HG03575 (cell line): ENCODE measurements around the gene IRX2.

Experiments used
- ATAC-seq: cut with Tn5 transposase; IDR thresholded peaks from one replicate; pipeline ENCODE4 v1.9.1; 2021; ENCODE audit not compliant: unreplicated experiment, insufficient number of reproducible peaks, low FRiP score; ENCODE audit errors: extremely low read depth

The IRX2 gene

DNA sequence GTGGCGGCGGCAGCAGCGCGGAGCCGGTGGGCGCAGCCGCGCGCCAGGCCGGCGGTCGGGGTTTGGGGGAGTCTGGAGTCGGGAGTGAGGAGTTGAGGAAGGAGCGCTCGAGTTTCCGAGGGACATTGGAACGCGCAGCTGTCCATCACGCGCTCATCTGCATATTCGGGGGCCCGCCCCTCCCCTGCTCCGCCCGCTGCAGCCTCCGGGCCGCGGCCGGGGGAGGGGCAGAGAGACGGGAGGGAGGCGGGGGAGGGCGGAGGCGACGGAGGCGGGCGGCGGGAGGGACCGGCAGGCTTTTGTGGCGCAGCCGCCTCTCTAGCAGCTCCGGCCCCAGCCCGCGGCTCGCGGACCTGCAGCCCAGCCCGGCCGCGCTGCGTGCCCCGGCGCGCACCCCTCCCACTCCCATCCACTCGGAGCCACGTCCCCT lies at the start of gene IRX2:
Gene IRX2 (minus strand): TSS at position 86 of the 430 bp plus-strand sequence. CDS start 264 bp downstream, outside the sequence.
- no peak for ATAC-seq

DNA sequence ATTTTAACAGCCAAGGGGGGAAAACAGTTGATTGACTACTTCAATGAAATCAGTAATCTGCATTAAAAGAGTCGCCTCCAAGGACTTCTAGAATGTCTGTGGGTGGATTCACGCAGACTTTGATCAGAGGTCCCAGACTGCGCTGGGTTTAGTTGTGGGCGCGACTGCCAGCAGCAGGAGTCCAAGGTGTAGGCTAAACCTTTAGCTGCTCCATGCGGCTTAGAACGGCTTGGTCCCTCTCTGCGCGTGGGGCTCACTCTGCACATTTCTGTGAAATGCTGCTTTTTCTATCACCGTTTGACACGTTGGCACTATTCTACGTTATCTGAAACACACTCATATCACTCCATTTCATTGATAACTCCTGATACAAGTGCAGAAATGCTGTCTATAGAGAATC lies 48.6 kb upstream of the IRX2 start:
- ATAC-seq: no peak

DNA sequence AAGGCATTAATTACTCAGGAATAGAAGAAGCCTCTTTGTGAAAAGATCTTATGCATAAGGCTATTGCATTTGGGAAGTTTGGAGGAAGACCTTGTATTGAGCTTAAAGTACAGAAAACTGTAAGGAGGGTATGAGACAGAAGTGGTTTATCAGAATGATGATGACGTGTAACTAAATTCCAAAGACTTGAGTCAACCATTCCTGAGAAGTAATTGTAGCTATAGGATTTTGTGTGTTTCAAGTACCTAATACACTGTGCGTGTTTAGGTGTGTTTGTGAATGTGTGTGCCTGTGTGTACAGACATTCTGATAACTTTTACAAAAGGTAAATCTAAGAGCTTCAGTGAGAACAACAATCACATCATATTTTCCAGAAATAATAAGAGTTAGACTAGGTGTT lies 46.5 kb upstream of the IRX2 start:
- no peak for ATAC-seq

- ATAC-seq: no peak
These were observed 45.7 kb upstream of the IRX2 start for GRCh38 chr5:2797160-2797559.

GRCh38 chr5:2783223-2783622 lies 31.7 kb upstream of the IRX2 start:
- ATAC-seq: no peak

GRCh38 chr5:2782658-2783057 lies 31.2 kb upstream of the IRX2 start:
- ATAC-seq: no peak

GRCh38 chr5:2780421-2781171 lies 29.1 kb upstream of the IRX2 start:
- no peak for ATAC-seq

DNA sequence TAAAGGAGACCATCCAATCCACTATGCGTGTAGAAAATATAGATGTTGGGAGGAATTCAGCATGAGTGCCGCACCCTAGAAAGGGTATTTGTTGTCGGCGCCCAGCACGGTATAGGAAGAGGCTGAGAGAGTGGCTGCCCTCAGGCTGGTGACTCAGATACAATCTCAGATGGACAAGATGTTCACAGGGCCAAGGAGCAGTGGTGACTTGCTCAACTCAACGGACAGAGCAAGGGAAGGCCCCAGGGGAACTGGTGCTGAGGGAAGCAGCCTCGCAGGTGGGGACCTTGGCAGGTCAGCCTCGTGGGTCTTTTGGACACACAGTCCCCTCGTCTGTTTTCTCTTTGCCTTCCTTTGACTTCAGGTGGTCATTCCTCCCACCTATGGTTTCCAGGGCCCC lies 28.0 kb upstream of the IRX2 start:
- ATAC-seq: no peak

- ATAC-seq: no peak
These were observed 25.1 kb upstream of the IRX2 start for GRCh38 chr5:2776337-2777302.

GRCh38 chr5:2773327-2773726 lies 21.9 kb upstream of the IRX2 start:
- ATAC-seq: no peak

- ATAC-seq: no peak
These were observed 15.6 kb upstream of the IRX2 start for GRCh38 chr5:2767089-2767488.

DNA sequence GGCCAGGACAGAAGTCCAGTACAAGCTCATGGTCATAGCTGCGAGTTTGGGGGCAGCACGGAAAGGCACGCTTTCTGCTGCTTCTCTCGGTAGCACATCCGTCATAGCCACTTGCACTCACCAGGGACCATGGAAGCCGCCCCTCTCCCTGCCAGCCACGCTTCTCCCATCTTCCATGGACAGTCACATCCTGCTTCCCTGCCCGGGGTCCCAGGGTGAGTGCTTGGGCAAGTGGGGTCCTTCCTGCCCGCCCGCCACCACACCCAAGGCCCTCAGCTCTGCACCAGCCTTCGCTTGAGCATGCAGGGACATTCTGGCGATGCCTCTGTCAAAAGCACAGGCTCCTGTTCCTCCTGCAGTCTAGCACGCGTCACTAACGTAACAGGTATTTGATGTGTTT lies 13.1 kb upstream of the IRX2 start:
- no peak for ATAC-seq

- no peak for ATAC-seq
These were observed 12.0 kb upstream of the IRX2 start for GRCh38 chr5:2763533-2763794.

GRCh38 chr5:2762744-2763532 lies 11.5 kb upstream of the IRX2 start:
- ATAC-seq: no peak

GRCh38 chr5:2761921-2762488 lies 10.5 kb upstream of the IRX2 start:
- no peak for ATAC-seq

- ATAC-seq: no peak
These were observed 8.4 kb upstream of the IRX2 start for GRCh38 chr5:2759696-2760461.

- no peak for ATAC-seq
These were observed 7.6 kb upstream of the IRX2 start for GRCh38 chr5:2759091-2759490.

DNA sequence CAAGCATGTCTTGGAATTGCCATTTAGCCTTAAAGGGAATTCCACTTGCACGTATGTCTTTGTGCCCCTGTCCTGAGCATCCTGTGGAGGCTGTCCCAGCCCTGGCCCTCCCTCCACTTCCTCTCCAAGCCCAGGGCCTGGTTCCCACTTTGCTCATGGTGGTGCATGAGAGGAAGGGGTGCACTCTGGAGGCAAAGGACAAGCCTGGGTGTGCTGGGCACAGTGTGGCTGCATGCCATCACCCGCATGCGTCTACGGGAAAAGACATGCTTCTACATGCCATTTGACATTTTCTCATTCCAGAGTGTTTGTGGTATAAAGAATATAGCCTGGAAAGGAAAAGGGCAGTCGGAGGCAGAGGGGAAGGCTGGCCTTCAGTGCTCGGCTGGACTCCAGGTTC lies 7.2 kb upstream of the IRX2 start:
- no peak for ATAC-seq
